ENCODE measurements around the gene INF2.

The INF2 gene

GRCh38 chr14:104751539-104752422 lies 62.4 kb downstream of the INF2 start:
- DNase-seq (ENCODE audit: low read depth), result no peak

GRCh38 chr14:104752423-104752734 lies 63.0 kb downstream of the INF2 start:
- DNase-seq (ENCODE audit: low read depth), result no peak

- DNase-seq (ENCODE audit: low read depth), result peak; percentile 97
These were observed 63.5 kb downstream of the INF2 start, which contains the start of gene SIVA1 for GRCh38 chr14:104752735-104753527. Gene SIVA1, plus strand, starts transcription at chr14:104753147. Its CDS starts 55 bp downstream, at chr14:104753202.

- DNase-seq (ENCODE audit: low read depth), result no peak
These were observed 64.3 kb downstream of the INF2 start for GRCh38 chr14:104753528-104754212.

GRCh38 chr14:104754213-104754851 lies 64.9 kb downstream of the INF2 start:
- no peak for DNase-seq (ENCODE audit: low read depth)

GRCh38 chr14:104755621-104756020 lies 66.2 kb downstream of the INF2 start:
- DNase-seq (ENCODE audit: low read depth), result no peak

GRCh38 chr14:104756477-104757237 lies 67.2 kb downstream of the INF2 start:
- no peak for DNase-seq (ENCODE audit: low read depth)

GRCh38 chr14:104757238-104757585 lies 67.8 kb downstream of the INF2 start:
- DNase-seq (ENCODE audit: low read depth), result no peak

- DNase-seq (ENCODE audit: low read depth), result no peak
These were observed 68.4 kb downstream of the INF2 start for GRCh38 chr14:104757681-104758392.

GRCh38 chr14:104758981-104759969 lies 69.9 kb downstream of the INF2 start:
- DNase-seq (ENCODE audit: low read depth), result no peak

GRCh38 chr14:104765517-104765916 lies 76.1 kb downstream of the INF2 start:
- no peak for DNase-seq (ENCODE audit: low read depth)

GRCh38 chr14:104766256-104766862 lies 76.9 kb downstream of the INF2 start:
- DNase-seq (ENCODE audit: low read depth), result no peak

GRCh38 chr14:104766863-104767633 lies 77.6 kb downstream of the INF2 start:
- no peak for DNase-seq (ENCODE audit: low read depth)

GRCh38 chr14:104767634-104767918 lies 78.2 kb downstream of the INF2 start:
- DNase-seq (ENCODE audit: low read depth), result no peak

- peak; percentile 48 for DNase-seq (ENCODE audit: low read depth)
These were observed 79.3 kb downstream of the INF2 start for GRCh38 chr14:104768437-104769323.

- no peak for DNase-seq (ENCODE audit: low read depth)
These were observed 80.1 kb downstream of the INF2 start for GRCh38 chr14:104769324-104770071.

GRCh38 chr14:104770072-104770579 lies 80.7 kb downstream of the INF2 start:
- DNase-seq (ENCODE audit: low read depth), result no peak
